B cell (primary cell): ENCODE measurements around the gene MARCHF4.

Experiments
- CTCF ChIP-seq: fragments of 200-600 bp; IDR thresholded peaks from one replicate; pipeline ENCODE4 v1.8.0; 2022; ENCODE audit warnings: antibody characterized with exemption, mild to moderate bottlenecking
- EZH2 ChIP-seq: IDR thresholded peaks from 2 replicates; pipeline ENCODE4 v1.6.1; 2012; ENCODE audit warnings: borderline replicate concordance, low read depth, mild to moderate bottlenecking, moderate library complexity, low read length; ENCODE audit not compliant: insufficient read depth, poor library complexity, severe bottlenecking

- TF ChIP-seq CTCF: no peak
- TF ChIP-seq EZH2: no peak
Measured at GRCh38 chr2:216362730-216363129, 9.6 kb downstream of the MARCHF4 start.
